ENCODE measurements around the gene ZNRD2. TPM values are rescaled to one million over a fixed set of nuclear protein-coding genes. Genes with fewer than 3 reads are reported as not detected.

The ZNRD2 gene
- total RNA-seq, 1 donor from 2014 or later: 67.3 TPM

DNA sequence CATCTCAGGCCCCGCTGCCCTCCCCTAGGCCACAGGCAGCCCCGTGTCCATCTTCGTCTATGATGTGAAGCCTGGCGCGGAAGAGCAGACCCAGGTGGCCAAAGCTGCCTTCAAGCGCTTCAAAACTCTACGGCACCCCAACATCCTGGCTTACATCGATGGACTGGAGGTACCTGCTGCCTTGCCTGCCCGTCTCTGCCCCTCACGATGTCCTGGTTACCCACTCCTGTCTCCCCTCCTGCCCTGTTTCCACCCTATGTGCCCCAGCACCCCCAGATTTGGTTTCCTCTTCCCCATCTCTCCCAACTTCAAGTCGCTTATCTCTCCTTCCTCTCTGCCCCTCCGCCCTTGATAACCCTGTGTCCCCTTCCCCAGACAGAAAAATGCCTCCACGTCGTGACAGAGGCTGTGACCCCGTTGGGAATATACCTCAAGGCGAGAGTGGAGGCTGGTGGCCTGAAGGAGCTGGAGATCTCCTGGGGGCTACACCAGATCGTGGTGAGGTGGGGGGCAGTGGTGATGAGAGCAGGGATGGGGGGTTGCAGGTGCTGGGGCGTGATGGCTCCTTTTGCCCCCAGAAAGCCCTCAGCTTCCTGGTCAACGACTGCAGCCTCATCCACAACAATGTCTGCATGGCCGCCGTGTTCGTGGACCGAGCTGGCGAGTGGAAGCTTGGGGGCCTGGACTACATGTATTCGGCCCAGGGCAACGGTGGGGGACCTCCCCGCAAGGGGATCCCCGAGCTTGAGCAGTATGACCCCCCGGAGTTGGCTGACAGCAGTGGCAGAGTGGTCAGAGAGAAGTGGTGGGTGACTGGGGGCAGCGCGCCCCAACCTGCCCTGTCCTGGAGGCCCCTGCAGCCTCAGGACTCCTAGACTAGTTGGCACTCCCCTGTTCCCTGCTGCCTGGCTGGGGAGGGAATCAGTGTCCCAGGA is 44.5 kb upstream of the ZNRD2 start:
- Histone ChIP-seq H3K36me3 (ENCODE audit: control insufficient read depth, insufficient read depth, low read length) (peaks cover 5% of the 10 kb centered on the region), H3K4me3 (ENCODE audit: low read depth, low read length) (peak overlapping the region; percentile 96), H3K27me3 (ENCODE audit: control insufficient read depth, insufficient read depth, low read length) (no peaks in the 10 kb centered on the region)
- TF ChIP-seq, protein P1, sequence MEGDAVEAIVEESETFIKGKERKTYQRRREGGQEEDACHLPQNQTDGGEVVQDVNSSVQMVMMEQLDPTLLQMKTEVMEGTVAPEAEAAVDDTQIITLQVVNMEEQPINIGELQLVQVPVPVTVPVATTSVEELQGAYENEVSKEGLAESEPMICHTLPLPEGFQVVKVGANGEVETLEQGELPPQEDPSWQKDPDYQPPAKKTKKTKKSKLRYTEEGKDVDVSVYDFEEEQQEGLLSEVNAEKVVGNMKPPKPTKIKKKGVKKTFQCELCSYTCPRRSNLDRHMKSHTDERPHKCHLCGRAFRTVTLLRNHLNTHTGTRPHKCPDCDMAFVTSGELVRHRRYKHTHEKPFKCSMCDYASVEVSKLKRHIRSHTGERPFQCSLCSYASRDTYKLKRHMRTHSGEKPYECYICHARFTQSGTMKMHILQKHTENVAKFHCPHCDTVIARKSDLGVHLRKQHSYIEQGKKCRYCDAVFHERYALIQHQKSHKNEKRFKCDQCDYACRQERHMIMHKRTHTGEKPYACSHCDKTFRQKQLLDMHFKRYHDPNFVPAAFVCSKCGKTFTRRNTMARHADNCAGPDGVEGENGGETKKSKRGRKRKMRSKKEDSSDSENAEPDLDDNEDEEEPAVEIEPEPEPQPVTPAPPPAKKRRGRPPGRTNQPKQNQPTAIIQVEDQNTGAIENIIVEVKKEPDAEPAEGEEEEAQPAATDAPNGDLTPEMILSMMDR (IDR thresholded peaks at IDR 0.05; ENCODE audit: insufficient read depth, low read length, poor library complexity, severe bottlenecking): no peak
- DNase-seq (ENCODE audit: low read depth): no peak

DNA sequence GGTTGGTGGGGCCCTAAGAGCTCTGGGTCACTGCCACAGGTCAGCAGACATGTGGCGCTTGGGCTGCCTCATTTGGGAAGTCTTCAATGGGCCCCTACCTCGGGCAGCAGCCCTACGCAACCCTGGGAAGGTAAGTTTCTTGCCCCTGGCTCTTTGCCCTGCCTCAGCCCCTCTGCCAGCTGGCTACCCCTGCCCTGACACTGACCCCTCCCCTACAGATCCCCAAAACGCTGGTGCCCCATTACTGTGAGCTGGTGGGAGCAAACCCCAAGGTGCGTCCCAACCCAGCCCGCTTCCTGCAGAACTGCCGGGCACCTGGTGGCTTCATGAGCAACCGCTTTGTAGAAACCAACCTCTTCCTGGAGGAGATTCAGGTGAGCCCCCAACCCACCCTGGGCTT is 43.5 kb upstream of the ZNRD2 start:
- no peak for DNase-seq (ENCODE audit: low read depth)
- TF ChIP-seq, protein P1 (IDR thresholded peaks at IDR 0.05; ENCODE audit: insufficient read depth, low read length, poor library complexity, severe bottlenecking): no peak
- Histone ChIP-seq H3K27me3 (ENCODE audit: control insufficient read depth, insufficient read depth, low read length) (no peaks in the 10 kb centered on the region), H3K4me3 (ENCODE audit: low read depth, low read length) (no peak overlapping the region), H3K36me3 (ENCODE audit: control insufficient read depth, insufficient read depth, low read length) (peaks cover 6% of the 10 kb centered on the region)

DNA sequence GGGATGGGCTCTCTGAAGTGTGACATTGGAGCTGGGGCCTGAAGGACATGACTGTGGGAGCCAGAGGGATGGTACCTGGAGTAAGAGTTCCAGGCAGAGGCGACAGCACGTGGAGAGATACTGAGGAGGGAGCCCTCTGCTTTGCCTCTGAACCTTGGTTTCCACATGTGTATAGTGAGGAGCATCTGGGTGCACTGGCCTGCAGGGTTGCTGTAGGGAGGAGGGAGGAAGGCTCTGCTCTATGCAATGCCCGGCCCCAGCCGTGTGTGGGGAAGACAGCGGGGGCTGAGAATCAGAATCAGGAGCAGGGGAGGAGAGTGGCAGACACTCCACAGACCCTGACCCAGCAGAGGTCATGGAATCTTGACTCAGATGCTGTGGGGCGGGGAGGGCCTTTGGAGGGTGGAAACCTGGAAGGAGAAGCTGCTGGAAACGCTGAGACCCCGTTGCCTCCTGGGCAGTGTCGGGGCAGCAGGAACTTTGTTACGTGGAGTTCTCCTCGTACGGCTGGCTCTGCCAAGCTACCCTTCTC is 41.4 kb upstream of the ZNRD2 start:
- H3K27me3 ChIP-seq (ENCODE audit: control insufficient read depth, insufficient read depth, low read length): no peaks in the 10 kb centered on the region
- H3K36me3 ChIP-seq (ENCODE audit: control insufficient read depth, insufficient read depth, low read length): peaks cover 7% of the 10 kb centered on the region
- DNase-seq (ENCODE audit: low read depth): no peak
- TF ChIP-seq, protein P1 (IDR thresholded peaks at IDR 0.05; ENCODE audit: insufficient read depth, low read length, poor library complexity, severe bottlenecking): no peak
- no peak overlapping the region for H3K4me3 ChIP-seq (ENCODE audit: low read depth, low read length)

DNA sequence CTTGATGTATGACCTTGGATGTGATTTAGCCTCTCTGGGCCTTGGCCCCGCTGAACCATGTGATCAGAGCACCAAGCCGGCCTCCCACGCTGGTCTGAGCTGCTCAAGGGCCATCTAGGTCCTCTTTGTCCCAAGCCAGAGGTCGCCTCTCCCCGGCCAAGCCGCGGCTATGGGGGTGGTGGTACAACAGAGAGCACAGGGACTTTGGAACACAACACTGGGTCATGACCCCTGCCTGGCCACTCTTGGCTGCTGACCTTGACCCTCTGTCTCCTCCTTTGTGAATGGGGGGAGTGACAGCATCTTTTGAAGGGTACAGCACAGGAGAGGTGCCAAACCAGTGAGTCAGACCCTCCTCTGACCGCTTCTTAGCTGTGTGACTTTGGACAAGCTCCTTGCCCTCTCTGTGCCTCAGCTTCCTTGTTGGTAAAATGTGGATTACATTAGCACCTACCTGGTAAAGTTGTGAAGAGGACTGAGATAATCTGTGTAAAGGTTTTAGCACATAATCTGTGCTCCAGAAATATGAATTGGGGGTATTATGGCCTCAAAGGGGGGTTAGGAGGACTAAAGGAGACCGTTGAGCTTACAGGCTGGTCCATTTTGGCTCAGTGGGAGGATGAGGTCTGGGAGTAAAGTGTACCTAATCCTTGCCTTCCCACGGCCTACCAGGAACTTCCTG is 40.7 kb upstream of the ZNRD2 start:
- no peak for DNase-seq (ENCODE audit: low read depth)
- peaks cover 7% of the 10 kb centered on the region for H3K36me3 ChIP-seq (ENCODE audit: control insufficient read depth, insufficient read depth, low read length)
- TF ChIP-seq, protein P1 (IDR thresholded peaks at IDR 0.05; ENCODE audit: insufficient read depth, low read length, poor library complexity, severe bottlenecking): no peak
- H3K4me3 ChIP-seq (ENCODE audit: low read depth, low read length): no peak overlapping the region
- H3K27me3 ChIP-seq (ENCODE audit: control insufficient read depth, insufficient read depth, low read length): no peaks in the 10 kb centered on the region

DNA sequence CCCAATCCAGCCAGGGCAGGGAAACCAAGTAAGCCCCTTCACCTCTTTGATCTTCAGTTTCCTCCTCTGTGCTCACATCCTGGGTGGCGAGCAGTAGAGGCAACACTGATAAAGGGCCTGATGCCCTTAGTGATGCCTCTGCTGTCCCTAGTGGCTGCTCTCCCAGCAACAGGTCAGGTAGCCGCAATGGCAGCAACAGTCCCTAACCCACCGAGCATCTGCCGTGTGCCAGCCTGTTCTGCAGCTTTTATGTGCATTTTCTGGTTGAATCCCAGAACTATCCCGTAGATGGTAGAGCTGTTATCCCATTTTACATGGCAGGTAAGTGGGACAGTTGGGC is 40.1 kb upstream of the ZNRD2 start:
- DNase-seq (ENCODE audit: low read depth): no peak
- peaks cover 7% of the 10 kb centered on the region for H3K36me3 ChIP-seq (ENCODE audit: control insufficient read depth, insufficient read depth, low read length)
- TF ChIP-seq, protein P1 (IDR thresholded peaks at IDR 0.05; ENCODE audit: insufficient read depth, low read length, poor library complexity, severe bottlenecking): peak; percentile 35
- H3K4me3 ChIP-seq (ENCODE audit: low read depth, low read length): no peak overlapping the region
- H3K27me3 ChIP-seq (ENCODE audit: control insufficient read depth, insufficient read depth, low read length): no peaks in the 10 kb centered on the region
